ENCODE measurements around the gene KANSL1. TPM values are rescaled to one million over a fixed set of nuclear protein-coding genes. Genes with fewer than 3 reads are reported as not detected.

The KANSL1 gene
- total RNA-seq, 1 donor from 2014 or later: 23.2 TPM

- no peak for ATAC-seq
Measured at GRCh38 chr17:46169913-46170638, 23.2 kb downstream of the KANSL1 start.

GRCh38 chr17:46167826-46168569 lies 25.2 kb downstream of the KANSL1 start:
- peak; percentile 49 for ATAC-seq
- no peak for DNase-seq (ENCODE audit: low spot score)

More at GRCh38 chr17:46169913-46170638, 23.2 kb downstream of the KANSL1 start:
- no peak for DNase-seq (ENCODE audit: low spot score)

GRCh38 chr17:46167267-46167666 lies 26.0 kb downstream of the KANSL1 start:
- ATAC-seq (no peak), DNase-seq (ENCODE audit: low spot score) (no peak)

GRCh38 chr17:46166692-46167249 lies 26.5 kb downstream of the KANSL1 start:
- ATAC-seq: no peak
- DNase-seq (ENCODE audit: low spot score): no peak

GRCh38 chr17:46163929-46164594 lies 29.2 kb downstream of the KANSL1 start:
- ATAC-seq (no peak), DNase-seq (ENCODE audit: low spot score) (no peak)

GRCh38 chr17:46163316-46163715 lies 29.9 kb downstream of the KANSL1 start:
- no peak for DNase-seq (ENCODE audit: low spot score)
- no peak for ATAC-seq

GRCh38 chr17:46162866-46163265 lies 30.4 kb downstream of the KANSL1 start:
- DNase-seq (ENCODE audit: low spot score) (no peak), ATAC-seq (no peak)

- DNase-seq (ENCODE audit: low spot score) (no peak), ATAC-seq (no peak)
Measured at GRCh38 chr17:46160169-46160568, 33.1 kb downstream of the KANSL1 start.

- no peak for DNase-seq (ENCODE audit: low spot score)
- no peak for ATAC-seq
Measured at GRCh38 chr17:46159686-46160085, 33.5 kb downstream of the KANSL1 start.

GRCh38 chr17:46158323-46159296 lies 34.6 kb downstream of the KANSL1 start:
- ATAC-seq (peak; percentile 27), DNase-seq (ENCODE audit: low spot score) (no peak)

- no peak for DNase-seq (ENCODE audit: low spot score)
- no peak for ATAC-seq
Measured at GRCh38 chr17:46157443-46158062, 35.7 kb downstream of the KANSL1 start.

- DNase-seq (ENCODE audit: low spot score): no peak
- no peak for ATAC-seq
Measured at GRCh38 chr17:46154151-46154816, 38.9 kb downstream of the KANSL1 start.

- DNase-seq (ENCODE audit: low spot score): no peak
- ATAC-seq: peak; percentile 36
Measured at GRCh38 chr17:46152423-46152822, 40.8 kb downstream of the KANSL1 start.

GRCh38 chr17:46151762-46152161 lies 41.5 kb downstream of the KANSL1 start:
- DNase-seq (ENCODE audit: low spot score): no peak
- no peak for ATAC-seq

- no peak for ATAC-seq
- DNase-seq (ENCODE audit: low spot score): no peak
Measured at GRCh38 chr17:46150216-46150963, 42.8 kb downstream of the KANSL1 start.

GRCh38 chr17:46148247-46148646 lies 45.0 kb downstream of the KANSL1 start:
- DNase-seq (ENCODE audit: low spot score) (no peak), ATAC-seq (no peak)

- DNase-seq (ENCODE audit: low spot score): no peak
- peak; percentile 11 for ATAC-seq
Measured at GRCh38 chr17:46147296-46147695, 45.9 kb downstream of the KANSL1 start.

- no peak for ATAC-seq
- no peak for DNase-seq (ENCODE audit: low spot score)
Measured at GRCh38 chr17:46144246-46144645, 49.0 kb downstream of the KANSL1 start.

- DNase-seq (ENCODE audit: low spot score): no peak
- no peak for ATAC-seq
Measured at GRCh38 chr17:46143827-46144236, 49.4 kb downstream of the KANSL1 start.
